ENCODE measurements around the gene TK2. TPM values are rescaled to one million over a fixed set of nuclear protein-coding genes. Genes with fewer than 3 reads are reported as not detected.

Gene TK2
- total and polyA plus RNA-seq, 4 donors = 10.5 to 31.9 (median 21.0) TPM

DNA sequence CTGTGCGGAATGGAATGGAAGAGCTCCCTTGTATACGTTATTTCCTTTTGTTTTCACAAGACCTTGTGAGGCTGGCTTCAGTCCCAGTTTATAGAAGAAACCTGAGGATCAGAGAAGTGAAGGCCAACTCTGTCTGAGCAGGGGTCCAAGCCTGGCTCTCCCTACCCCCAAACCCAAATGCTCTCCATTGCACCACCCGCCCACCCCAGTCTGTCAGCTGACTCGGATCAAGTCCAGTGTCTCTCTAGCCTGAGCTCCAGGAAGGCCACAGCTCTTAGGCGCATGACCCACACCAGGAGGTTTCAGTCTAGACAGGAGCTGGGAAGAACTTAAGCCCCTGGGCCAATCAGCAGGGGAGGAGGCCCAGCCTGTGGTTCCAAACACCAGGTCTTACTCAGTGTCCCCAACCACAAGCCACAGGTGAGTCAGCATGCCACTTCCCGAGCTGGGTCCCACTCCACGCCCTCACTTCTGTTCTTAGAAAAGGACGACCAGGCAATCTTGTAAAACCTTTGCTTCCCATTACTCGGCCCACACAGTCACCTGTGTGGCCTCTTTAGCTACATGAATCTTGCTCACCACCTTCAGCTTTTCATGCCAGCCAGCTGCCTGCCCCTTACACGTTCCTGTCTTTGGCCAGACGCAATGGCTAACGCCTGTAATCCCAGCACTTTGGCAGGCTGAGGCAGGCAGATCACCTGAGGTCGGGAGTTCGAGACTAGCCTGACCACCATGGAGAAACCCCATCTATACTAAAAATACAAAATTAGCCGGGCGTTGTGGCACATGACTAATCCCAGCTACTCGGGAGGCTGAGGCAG lies 27.8 kb downstream of the TK2 start:
- TF ChIP-seq, protein P1, sequence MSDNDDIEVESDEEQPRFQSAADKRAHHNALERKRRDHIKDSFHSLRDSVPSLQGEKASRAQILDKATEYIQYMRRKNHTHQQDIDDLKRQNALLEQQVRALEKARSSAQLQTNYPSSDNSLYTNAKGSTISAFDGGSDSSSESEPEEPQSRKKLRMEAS (IDR thresholded peaks at IDR 0.05) = no peak
- no peak for TF ChIP-seq RXRA (IDR thresholded peaks at IDR 0.05)
- no peak for TF ChIP-seq TAF1 (conservative IDR thresholded peaks at IDR 0.05)
- no peak for TF ChIP-seq HNF4G (IDR thresholded peaks at IDR 0.05)
- no peak for TF ChIP-seq SP1 (IDR thresholded peaks at IDR 0.05)
- no peak for TF ChIP-seq RAD21 (IDR thresholded peaks at IDR 0.05)
- no peak for TF ChIP-seq EGR1 (IDR thresholded peaks at IDR 0.05; ENCODE audit: low read depth in 2 of 2)
- TF ChIP-seq, protein P2, sequence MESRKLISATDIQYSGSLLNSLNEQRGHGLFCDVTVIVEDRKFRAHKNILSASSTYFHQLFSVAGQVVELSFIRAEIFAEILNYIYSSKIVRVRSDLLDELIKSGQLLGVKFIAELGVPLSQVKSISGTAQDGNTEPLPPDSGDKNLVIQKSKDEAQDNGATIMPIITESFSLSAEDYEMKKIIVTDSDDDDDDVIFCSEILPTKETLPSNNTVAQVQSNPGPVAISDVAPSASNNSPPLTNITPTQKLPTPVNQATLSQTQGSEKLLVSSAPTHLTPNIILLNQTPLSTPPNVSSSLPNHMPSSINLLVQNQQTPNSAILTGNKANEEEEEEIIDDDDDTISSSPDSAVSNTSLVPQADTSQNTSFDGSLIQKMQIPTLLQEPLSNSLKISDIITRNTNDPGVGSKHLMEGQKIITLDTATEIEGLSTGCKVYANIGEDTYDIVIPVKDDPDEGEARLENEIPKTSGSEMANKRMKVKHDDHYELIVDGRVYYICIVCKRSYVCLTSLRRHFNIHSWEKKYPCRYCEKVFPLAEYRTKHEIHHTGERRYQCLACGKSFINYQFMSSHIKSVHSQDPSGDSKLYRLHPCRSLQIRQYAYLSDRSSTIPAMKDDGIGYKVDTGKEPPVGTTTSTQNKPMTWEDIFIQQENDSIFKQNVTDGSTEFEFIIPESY (IDR thresholded peaks at IDR 0.05) = no peak
- TF ChIP-seq REST (IDR thresholded peaks at IDR 0.05) = no peak
- TF ChIP-seq, protein P3, sequence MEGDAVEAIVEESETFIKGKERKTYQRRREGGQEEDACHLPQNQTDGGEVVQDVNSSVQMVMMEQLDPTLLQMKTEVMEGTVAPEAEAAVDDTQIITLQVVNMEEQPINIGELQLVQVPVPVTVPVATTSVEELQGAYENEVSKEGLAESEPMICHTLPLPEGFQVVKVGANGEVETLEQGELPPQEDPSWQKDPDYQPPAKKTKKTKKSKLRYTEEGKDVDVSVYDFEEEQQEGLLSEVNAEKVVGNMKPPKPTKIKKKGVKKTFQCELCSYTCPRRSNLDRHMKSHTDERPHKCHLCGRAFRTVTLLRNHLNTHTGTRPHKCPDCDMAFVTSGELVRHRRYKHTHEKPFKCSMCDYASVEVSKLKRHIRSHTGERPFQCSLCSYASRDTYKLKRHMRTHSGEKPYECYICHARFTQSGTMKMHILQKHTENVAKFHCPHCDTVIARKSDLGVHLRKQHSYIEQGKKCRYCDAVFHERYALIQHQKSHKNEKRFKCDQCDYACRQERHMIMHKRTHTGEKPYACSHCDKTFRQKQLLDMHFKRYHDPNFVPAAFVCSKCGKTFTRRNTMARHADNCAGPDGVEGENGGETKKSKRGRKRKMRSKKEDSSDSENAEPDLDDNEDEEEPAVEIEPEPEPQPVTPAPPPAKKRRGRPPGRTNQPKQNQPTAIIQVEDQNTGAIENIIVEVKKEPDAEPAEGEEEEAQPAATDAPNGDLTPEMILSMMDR (IDR thresholded peaks at IDR 0.05; ENCODE audit: low read depth, low read length, missing input control) = no peak
- TF ChIP-seq ATF3 (IDR thresholded peaks at IDR 0.05) = no peak
- no peak for TF ChIP-seq GABPA (IDR thresholded peaks at IDR 0.05 in 1 of 2, conservative IDR thresholded peaks at IDR 0.05 in 1 of 2)
- no peak for TF ChIP-seq YY1 (IDR thresholded peaks at IDR 0.05)
- TF ChIP-seq NR2F2 (IDR thresholded peaks at IDR 0.05) = no peak
- no peak for TF ChIP-seq HNF4A (conservative IDR thresholded peaks at IDR 0.05)
- TF ChIP-seq JUND (IDR thresholded peaks at IDR 0.05) = no peak
- TF ChIP-seq FOXA2 (IDR thresholded peaks at IDR 0.05) = no peak
- TF ChIP-seq FOXA1 (IDR thresholded peaks at IDR 0.05) = no peak
- 84% methylated on average over 17 of the region's 17 CpGs for WGBS

More for the DNA sequence above, 27.8 kb downstream of the TK2 start:
- peak overlapping the region; percentile 26 to 79 for H3K27ac ChIP-seq (ENCODE audit: low read depth in 1 of 2, low read length in 2 of 2)
- H3K36me3 ChIP-seq (ENCODE audit: control insufficient read depth in 4 of 4, insufficient read depth in 3 of 4, low read depth in 1 of 4, low read length in 3 of 4) = peaks cover 0 to 6% (median 1%) of the 10 kb centered on the region in 4 donors
- peaks cover 7 to 38% (median 17%) of the 10 kb centered on the region in 4 donors for H3K4me1 ChIP-seq (ENCODE audit: control insufficient read depth in 4 of 4, insufficient read depth in 4 of 4, low read length in 3 of 4)
- H3K9ac ChIP-seq (ENCODE audit: low read depth in 1 of 2, low read length in 2 of 2) = peak overlapping the region in 1 of 2 donors; percentile 18
- DNase-seq (ENCODE audit: low spot score) = no peak
- H3K9me3 ChIP-seq (ENCODE audit: control insufficient read depth in 4 of 4, low read length in 3 of 4) = no peaks in the 10 kb centered on the region
- no peak overlapping the region for H3K4me3 ChIP-seq (ENCODE audit: low read depth in 1 of 3, low read length in 3 of 3)
- H3K27me3 ChIP-seq (ENCODE audit: control insufficient read depth in 4 of 4, insufficient read depth in 4 of 4, low read length in 3 of 4) = no peaks in the 10 kb centered on the region

Data from liver (tissue), 9 donors.